ENCODE measurements around the gene SKOR2. TPM values are rescaled to one million over a fixed set of nuclear protein-coding genes. Genes with fewer than 3 reads are reported as not detected.

Gene SKOR2
- total and polyA plus RNA-seq, 2 of the 13 experiments (the other 11 are each of a cell fraction or from before 2014, with no cell fraction given): not detected

GRCh38 chr18:47175898-47176575, 75.4 kb downstream of the SKOR2 start, which contains the start of gene IER3IP1 (continued):
- TF ChIP-seq ZBTB43 (CRISPR knock-in tag; conservative IDR thresholded peaks at IDR 0.05) (no peak; the same call in 1 of the 2 replicates), EP300 (IDR thresholded peaks at IDR 0.05; ENCODE audit: low read depth in 2 of 2, low read length in 2 of 2) (no peak), EP300 (CRISPR knock-in tag; IDR thresholded peaks at IDR 0.05; ENCODE audit: borderline replicate concordance) (0 out of 2 replicates have a peak, but pooled peaks have one; percentile 21), HMG20B (CRISPR knock-in tag; conservative IDR thresholded peaks at IDR 0.05) (no peak), ZNF234 (CRISPR knock-in tag; conservative IDR thresholded peaks at IDR 0.05) (no peak), ZNF230 (CRISPR knock-in tag; IDR thresholded peaks at IDR 0.05) (0 out of 2 replicates have a peak, but pooled peaks have one; percentile 23), ZNF75D (CRISPR knock-in tag; IDR thresholded peaks at IDR 0.05; ENCODE audit: borderline replicate concordance) (no peak), ZMYM3 (CRISPR knock-in tag; IDR thresholded peaks at IDR 0.05) (peak; percentile 79), DNMT3B (CRISPR knock-in tag; conservative IDR thresholded peaks at IDR 0.05) (no peak), SMAD3 (CRISPR knock-in tag; IDR thresholded peaks at IDR 0.05) (no peak), IKZF5 (CRISPR knock-in tag; IDR thresholded peaks at IDR 0.05) (no peak), EHMT2 (IDR thresholded peaks at IDR 0.05; ENCODE audit: borderline replicate concordance, low read depth, low read length) (no peak), ZNF746 (CRISPR knock-in tag; IDR thresholded peaks at IDR 0.05) (no peak), TARDBP (CRISPR knock-in tag; IDR thresholded peaks at IDR 0.05) (peak; percentile 69), RNF2 (conservative IDR thresholded peaks at IDR 0.05; ENCODE audit: low read depth) (peak; percentile 74), KDM2A (CRISPR knock-in tag; IDR thresholded peaks at IDR 0.05; ENCODE audit: borderline replicate concordance, low read depth) (peak; percentile 91), IRF2 (CRISPR knock-in tag; IDR thresholded peaks at IDR 0.05) (peak; percentile 51; the same call in 1 of the 2 replicates), ZNF260 (CRISPR knock-in tag; IDR thresholded peaks at IDR 0.05; ENCODE audit: borderline replicate concordance, low read depth) (no peak), KLF13 (CRISPR knock-in tag; IDR thresholded peaks at IDR 0.05) (no peak), ZNF546 (CRISPR knock-in tag; conservative IDR thresholded peaks at IDR 0.05) (no peak; the same call in 1 of the 2 replicates), ZNF513 (CRISPR knock-in tag; conservative IDR thresholded peaks at IDR 0.05) (no peak), ZNF552 (CRISPR knock-in tag; IDR thresholded peaks at IDR 0.05; ENCODE audit: borderline replicate concordance) (no peak), TRAFD1 (CRISPR knock-in tag; IDR thresholded peaks at IDR 0.05; ENCODE audit: borderline replicate concordance) (no peak), ASH2L (IDR thresholded peaks at IDR 0.05; ENCODE audit: insufficient read length, low read depth, low read length) (peak; percentile 93), ZNF296 (CRISPR knock-in tag; conservative IDR thresholded peaks at IDR 0.05) (peak; percentile 65; the same call in 1 of the 2 replicates), FOXA3 (CRISPR knock-in tag; IDR thresholded peaks at IDR 0.05) (no peak; the same call in 1 of the 2 replicates)

Data from HepG2 (cell line).